GM12873 (cell line): ENCODE measurements around the gene SSBP1.

ENCODE experiments used
- TF ChIP-seq, protein P1 (sequence below): IDR thresholded peaks from 2 replicates; pipeline ENCODE4 v1.5.1; 2012; ENCODE audit warnings: low read depth, mild to moderate bottlenecking, moderate library complexity, low read length, control low read depth; ENCODE audit not compliant: insufficient read depth; ENCODE audit errors: missing control alignments

SSBP1 gene, protein sequence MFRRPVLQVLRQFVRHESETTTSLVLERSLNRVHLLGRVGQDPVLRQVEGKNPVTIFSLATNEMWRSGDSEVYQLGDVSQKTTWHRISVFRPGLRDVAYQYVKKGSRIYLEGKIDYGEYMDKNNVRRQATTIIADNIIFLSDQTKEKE

DNA sequence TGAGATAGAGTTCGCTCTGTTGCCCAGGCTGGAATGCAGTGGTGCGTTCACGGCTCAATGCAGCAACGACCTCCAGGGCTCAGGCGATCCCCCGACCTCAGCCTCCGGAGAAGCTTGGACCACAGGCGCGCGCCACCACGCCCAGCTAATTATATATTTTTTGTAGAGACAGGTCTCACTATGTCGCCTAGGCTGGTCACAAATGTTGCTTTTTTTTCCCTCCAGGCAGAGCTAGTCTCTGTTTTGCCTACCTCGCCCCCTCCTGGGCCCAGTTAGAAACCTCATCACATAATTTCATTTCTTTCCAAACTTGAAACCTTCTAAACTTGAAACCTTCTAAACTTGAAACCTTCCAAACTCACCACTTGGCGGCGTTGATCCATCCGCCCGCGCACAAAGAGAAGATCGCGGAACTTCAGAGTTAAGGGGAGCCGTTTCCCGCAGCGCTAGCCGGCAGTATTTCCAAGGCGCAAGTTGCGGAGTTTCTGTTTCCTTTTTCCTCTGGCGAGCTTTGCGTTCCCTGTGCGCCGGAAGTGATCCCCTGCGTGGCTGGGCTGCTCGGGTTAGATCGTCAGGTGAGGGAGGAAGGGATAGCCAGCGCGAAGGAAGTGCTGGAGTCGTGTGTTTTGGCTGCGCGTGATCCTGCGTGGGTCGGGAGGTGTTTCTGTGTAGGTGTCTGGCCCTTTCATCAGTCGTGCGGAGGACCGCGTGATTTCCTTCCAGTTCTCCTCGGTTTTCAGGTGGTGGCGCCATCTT is at the start of gene SSBP1:
Gene SSBP1, plus strand, starts transcription at position 523 of the 756 bp plus-strand sequence. CDS start 809 bp downstream, outside the sequence.
- TF ChIP-seq, protein P1, sequence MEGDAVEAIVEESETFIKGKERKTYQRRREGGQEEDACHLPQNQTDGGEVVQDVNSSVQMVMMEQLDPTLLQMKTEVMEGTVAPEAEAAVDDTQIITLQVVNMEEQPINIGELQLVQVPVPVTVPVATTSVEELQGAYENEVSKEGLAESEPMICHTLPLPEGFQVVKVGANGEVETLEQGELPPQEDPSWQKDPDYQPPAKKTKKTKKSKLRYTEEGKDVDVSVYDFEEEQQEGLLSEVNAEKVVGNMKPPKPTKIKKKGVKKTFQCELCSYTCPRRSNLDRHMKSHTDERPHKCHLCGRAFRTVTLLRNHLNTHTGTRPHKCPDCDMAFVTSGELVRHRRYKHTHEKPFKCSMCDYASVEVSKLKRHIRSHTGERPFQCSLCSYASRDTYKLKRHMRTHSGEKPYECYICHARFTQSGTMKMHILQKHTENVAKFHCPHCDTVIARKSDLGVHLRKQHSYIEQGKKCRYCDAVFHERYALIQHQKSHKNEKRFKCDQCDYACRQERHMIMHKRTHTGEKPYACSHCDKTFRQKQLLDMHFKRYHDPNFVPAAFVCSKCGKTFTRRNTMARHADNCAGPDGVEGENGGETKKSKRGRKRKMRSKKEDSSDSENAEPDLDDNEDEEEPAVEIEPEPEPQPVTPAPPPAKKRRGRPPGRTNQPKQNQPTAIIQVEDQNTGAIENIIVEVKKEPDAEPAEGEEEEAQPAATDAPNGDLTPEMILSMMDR = peak; percentile 78

DNA sequence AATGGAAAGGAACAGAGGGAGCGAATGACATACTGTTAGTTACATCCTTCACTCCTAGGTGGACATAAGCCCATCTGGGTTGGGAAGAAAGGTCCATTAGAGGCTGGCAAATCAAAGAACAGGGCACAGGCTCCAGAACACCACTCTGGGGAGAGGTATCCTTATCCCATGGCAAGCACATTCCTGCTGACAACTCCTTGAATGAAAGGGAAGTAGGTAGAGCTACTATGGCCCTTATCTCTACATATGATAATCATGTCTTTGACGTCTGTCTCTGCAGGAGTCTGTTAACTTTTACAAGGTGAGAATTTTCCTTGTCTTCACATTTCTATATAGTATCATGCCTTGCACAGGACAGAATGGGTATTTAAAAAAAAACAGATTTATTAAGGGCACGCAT is 46.6 kb upstream of the SSBP1 start:
- TF ChIP-seq, protein P1 = no peak

GRCh38 chr7:141691961-141692360 is 46.2 kb upstream of the SSBP1 start:
- TF ChIP-seq, protein P1 = no peak

- TF ChIP-seq, protein P1 = no peak
These were observed 45.1 kb upstream of the SSBP1 start for GRCh38 chr7:141693082-141693481.

GRCh38 chr7:141695803-141696289 is 42.3 kb upstream of the SSBP1 start:
- TF ChIP-seq, protein P1 = no peak

DNA sequence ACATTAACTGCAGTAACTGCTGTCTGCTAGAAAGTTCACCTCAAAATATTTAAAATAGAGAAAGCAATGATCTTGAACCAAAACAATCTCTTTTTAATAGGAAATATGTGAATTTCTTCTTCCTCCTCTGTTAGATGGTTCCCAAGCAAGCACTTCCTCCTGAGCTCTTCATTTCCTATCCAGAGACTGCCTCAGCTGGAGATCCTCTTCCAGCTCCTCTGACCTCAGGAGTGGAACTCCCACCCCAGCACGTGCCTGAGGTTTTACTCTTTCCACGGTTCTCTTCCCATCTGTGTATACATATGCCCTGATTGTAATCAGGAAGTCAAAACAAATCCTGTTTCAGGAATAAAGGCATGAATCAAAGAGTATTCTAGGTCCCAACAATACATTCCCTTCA is 41.8 kb upstream of the SSBP1 start:
- TF ChIP-seq, protein P1 = no peak

GRCh38 chr7:141697211-141697871 is 40.8 kb upstream of the SSBP1 start:
- TF ChIP-seq, protein P1 = no peak
